MM.1S (cell line): ENCODE data around the gene RRP7A.

ENCODE experiments used
- EZH2 ChIP-seq: fragments of 300-600 bp; sonication (generic); optimal IDR thresholded peaks from 2 replicates; pipeline ENCODE3; 2017; ENCODE audit warnings: low read depth, mild to moderate bottlenecking, antibody characterized with exemption, low read length, mixed read lengths
- EZH2phosphoT487 ChIP-seq: fragments of 300-600 bp; sonication (generic); IDR thresholded peaks from 2 replicates; pipeline ENCODE4 v1.6.1; 2018; ENCODE audit warnings: antibody characterized with exemption, low read length
- TF ChIP-seq, protein P1 (sequence below): fragments of 300-600 bp; sonication (generic); IDR thresholded peaks from 2 replicates; pipeline ENCODE4 v1.5.1; 2016; ENCODE audit warnings: antibody characterized with exemption, low read length, mixed read lengths

GRCh38 chr22:42564699-42565098 lies 45.1 kb upstream of the RRP7A start:
- TF ChIP-seq, protein P1, sequence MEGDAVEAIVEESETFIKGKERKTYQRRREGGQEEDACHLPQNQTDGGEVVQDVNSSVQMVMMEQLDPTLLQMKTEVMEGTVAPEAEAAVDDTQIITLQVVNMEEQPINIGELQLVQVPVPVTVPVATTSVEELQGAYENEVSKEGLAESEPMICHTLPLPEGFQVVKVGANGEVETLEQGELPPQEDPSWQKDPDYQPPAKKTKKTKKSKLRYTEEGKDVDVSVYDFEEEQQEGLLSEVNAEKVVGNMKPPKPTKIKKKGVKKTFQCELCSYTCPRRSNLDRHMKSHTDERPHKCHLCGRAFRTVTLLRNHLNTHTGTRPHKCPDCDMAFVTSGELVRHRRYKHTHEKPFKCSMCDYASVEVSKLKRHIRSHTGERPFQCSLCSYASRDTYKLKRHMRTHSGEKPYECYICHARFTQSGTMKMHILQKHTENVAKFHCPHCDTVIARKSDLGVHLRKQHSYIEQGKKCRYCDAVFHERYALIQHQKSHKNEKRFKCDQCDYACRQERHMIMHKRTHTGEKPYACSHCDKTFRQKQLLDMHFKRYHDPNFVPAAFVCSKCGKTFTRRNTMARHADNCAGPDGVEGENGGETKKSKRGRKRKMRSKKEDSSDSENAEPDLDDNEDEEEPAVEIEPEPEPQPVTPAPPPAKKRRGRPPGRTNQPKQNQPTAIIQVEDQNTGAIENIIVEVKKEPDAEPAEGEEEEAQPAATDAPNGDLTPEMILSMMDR: no peak
- TF ChIP-seq EZH2 (no peak), EZH2phosphoT487 (no peak)
